Natural killer cell treated with Interleukin-12 subunit alpha and Interleukin-12 subunit beta and Interleukin-15 and Interleukin-18, amount 100 ng/mL, for 72 hours (primary cell): ENCODE results near the gene LGALS7B. TPM values are rescaled to one million over a fixed set of nuclear protein-coding genes. Genes with fewer than 3 reads are reported as not detected.
"Not testable (repeated sequence)": the region's sequence is repeated elsewhere in the genome, so short reads cannot be mapped to it uniquely, and the experiment has no call there.

Source experiments
- ATAC-seq, 2 donors: fragments of 150-1000 bp; cut with Tn5 transposase in 1 of 2; sonication (Bioruptor Pico), chemical (Tn5 transposase) in 1 of 2; 2 replicates each; pipeline ENCODE4 v1.10.0; 2021
- DNase-seq: peaks from one replicate; pipeline ENCODE4 v3.0.0; 2022; ENCODE audit warnings: low spot score
- H3K27ac Mint-ChIP-seq, 2 donors: 1 replicate in 1 of 2; 2 replicates in 1 of 2; pipeline ENCODE4 v1.8.0; 2022; ENCODE audit warnings: mixed read lengths in 2 of 2, mild to moderate bottlenecking in 1 of 2, moderate library complexity in 1 of 2
- H3K27me3 Mint-ChIP-seq, 2 donors: 1 replicate in 1 of 2; 2 replicates in 1 of 2; pipeline ENCODE4 v1.8.0; 2022; ENCODE audit warnings: mixed read lengths in 2 of 2
- H3K36me3 Mint-ChIP-seq: one replicate; pipeline ENCODE4 v1.8.0; 2022; ENCODE audit warnings: mixed read lengths
- H3K4me1 Mint-ChIP-seq, 2 donors: 1 replicate in 1 of 2; 2 replicates in 1 of 2; pipeline ENCODE4 v1.8.0; 2022; ENCODE audit warnings: low read depth in 2 of 2, mixed read lengths in 2 of 2, mild to moderate bottlenecking in 1 of 2
- H3K4me3 Mint-ChIP-seq: one replicate; pipeline ENCODE4 v1.8.0; 2022; ENCODE audit warnings: mixed read lengths
- H3K9me3 Mint-ChIP-seq: 2 replicates; pipeline ENCODE4 v1.8.0; 2022; ENCODE audit warnings: mixed read lengths
- total RNA-seq, 2 donors: library from RNA; stranded (reverse); gene quantifications; one replicate each; pipeline ENCODE4 v1.2.3, GENCODE V29; 2022

The LGALS7B gene
- total RNA-seq, 2 donors from 2014 or later, result not detected

- Mint-ChIP-seq H3K27me3 (peaks cover 0 to 4% of the 10 kb centered on the region in 2 donors), H3K4me1 (no peaks in the 10 kb centered on the region), H3K9me3 (no peaks in the 10 kb centered on the region), H3K36me3 (no peaks in the 10 kb centered on the region), H3K27ac (no peak overlapping the region), H3K4me3 (no peak overlapping the region)
- ATAC-seq, result no peak
- DNase-seq, result no peak
Observed at GRCh38 chr19:38778733-38779132, 10.3 kb upstream of the LGALS7B start.

- DNase-seq, result no peak
Observed at GRCh38 chr19:38780443-38780842, 8.6 kb upstream of the LGALS7B start.

GRCh38 chr19:38781058-38781457 lies 7.9 kb upstream of the LGALS7B start:
- DNase-seq, result no peak
- Mint-ChIP-seq H3K9me3 (no peaks in the 10 kb centered on the region), H3K27me3 (peaks cover 0 to 4% of the 10 kb centered on the region in 2 donors), H3K27ac (no peak overlapping the region), H3K4me1 (no peaks in the 10 kb centered on the region), H3K4me3 (no peak overlapping the region), H3K36me3 (no peaks in the 10 kb centered on the region)
- no peak for ATAC-seq

More at GRCh38 chr19:38780443-38780842, 8.6 kb upstream of the LGALS7B start:
- H3K27me3 Mint-ChIP-seq, result peaks cover 0 to 4% of the 10 kb centered on the region in 2 donors
- ATAC-seq, result no peak
- no peaks in the 10 kb centered on the region for H3K9me3 Mint-ChIP-seq
- no peaks in the 10 kb centered on the region for H3K36me3 Mint-ChIP-seq
- no peaks in the 10 kb centered on the region for H3K4me1 Mint-ChIP-seq
- H3K4me3 Mint-ChIP-seq, result no peak overlapping the region
- no peak overlapping the region for H3K27ac Mint-ChIP-seq

GRCh38 chr19:38782212-38782611 lies 6.8 kb upstream of the LGALS7B start:
- not testable (repeated sequence) for H3K4me1 Mint-ChIP-seq, H3K27me3 Mint-ChIP-seq, H3K9me3 Mint-ChIP-seq, DNase-seq, H3K27ac Mint-ChIP-seq, H3K36me3 Mint-ChIP-seq, H3K4me3 Mint-ChIP-seq, ATAC-seq

GRCh38 chr19:38784224-38784623 lies 4.8 kb upstream of the LGALS7B start:
- Mint-ChIP-seq H3K27me3 (no peaks in the 10 kb centered on the region), H3K36me3 (no peaks in the 10 kb centered on the region), H3K4me1 (no peaks in the 10 kb centered on the region), H3K9me3 (no peaks in the 10 kb centered on the region), H3K4me3 (no peak overlapping the region), H3K27ac (no peak overlapping the region)
- DNase-seq (no peak), ATAC-seq (no peak)

GRCh38 chr19:38785187-38785699 lies 3.8 kb upstream of the LGALS7B start:
- Mint-ChIP-seq H3K4me1 (no peaks in the 10 kb centered on the region), H3K36me3 (no peaks in the 10 kb centered on the region), H3K27me3 (no peaks in the 10 kb centered on the region), H3K27ac (no peak overlapping the region), H3K4me3 (no peak overlapping the region), H3K9me3 (no peaks in the 10 kb centered on the region)
- DNase-seq (no peak), ATAC-seq (no peak)

GRCh38 chr19:38786061-38786460 lies 2.9 kb upstream of the LGALS7B start:
- not testable (repeated sequence) for ATAC-seq, H3K36me3 Mint-ChIP-seq, H3K4me3 Mint-ChIP-seq, H3K27me3 Mint-ChIP-seq, H3K4me1 Mint-ChIP-seq, DNase-seq, H3K9me3 Mint-ChIP-seq, H3K27ac Mint-ChIP-seq

GRCh38 chr19:38786572-38787265 lies 2.3 kb upstream of the LGALS7B start:
- Mint-ChIP-seq H3K4me3 (no peak overlapping the region), H3K9me3 (no peaks in the 10 kb centered on the region), H3K27ac (no peak overlapping the region), H3K27me3 (no peaks in the 10 kb centered on the region), H3K36me3 (no peaks in the 10 kb centered on the region), H3K4me1 (no peaks in the 10 kb centered on the region)
- ATAC-seq (no peak), DNase-seq (no peak)

GRCh38 chr19:38790507-38791403 lies 1.8 kb downstream of the LGALS7B start:
- not testable (repeated sequence) for H3K27ac Mint-ChIP-seq, H3K9me3 Mint-ChIP-seq, H3K4me1 Mint-ChIP-seq, H3K27me3 Mint-ChIP-seq, H3K4me3 Mint-ChIP-seq, H3K36me3 Mint-ChIP-seq, ATAC-seq, DNase-seq

GRCh38 chr19:38791451-38792064 lies 2.6 kb downstream of the LGALS7B start:
- ATAC-seq, result peak; percentile 94
- not testable (repeated sequence) for H3K4me3 Mint-ChIP-seq, H3K4me1 Mint-ChIP-seq, H3K9me3 Mint-ChIP-seq, H3K27ac Mint-ChIP-seq, H3K27me3 Mint-ChIP-seq, DNase-seq, H3K36me3 Mint-ChIP-seq

GRCh38 chr19:38792250-38793111 lies 3.5 kb downstream of the LGALS7B start:
- Mint-ChIP-seq H3K9me3 (no peaks in the 10 kb centered on the region), H3K4me1 (peaks cover 0 to 2% of the 10 kb centered on the region in 2 donors), H3K27ac (peak overlapping the region in 1 of 2 donors; percentile 36), H3K36me3 (no peaks in the 10 kb centered on the region), H3K4me3 (peak overlapping the region; percentile 34), H3K27me3 (no peaks in the 10 kb centered on the region)
- ATAC-seq (peak; percentile 46 to 61), DNase-seq (peak; percentile 71)

- H3K9me3 Mint-ChIP-seq, result no peaks in the 10 kb centered on the region
- ATAC-seq, result no peak
- peaks cover 0 to 2% of the 10 kb centered on the region in 2 donors for H3K4me1 Mint-ChIP-seq
- no peaks in the 10 kb centered on the region for H3K27me3 Mint-ChIP-seq
- DNase-seq, result no peak
- H3K36me3 Mint-ChIP-seq, result no peaks in the 10 kb centered on the region
- H3K4me3 Mint-ChIP-seq, result peak overlapping the region; percentile 34
- H3K27ac Mint-ChIP-seq, result peak overlapping the region in 1 of 2 donors; percentile 36
Observed at GRCh38 chr19:38793177-38793576, 4.2 kb downstream of the LGALS7B start.

GRCh38 chr19:38793671-38794070 lies 4.7 kb downstream of the LGALS7B start:
- no peak for ATAC-seq
- H3K4me1 Mint-ChIP-seq, result peaks cover 0 to 2% of the 10 kb centered on the region in 2 donors

More at GRCh38 chr19:38793671-38794070, 4.7 kb downstream of the LGALS7B start:
- Mint-ChIP-seq H3K36me3 (no peaks in the 10 kb centered on the region), H3K27me3 (no peaks in the 10 kb centered on the region), H3K4me3 (no peak overlapping the region), H3K27ac (no peak overlapping the region), H3K9me3 (no peaks in the 10 kb centered on the region)
- DNase-seq, result no peak
